ENCODE measurements around the gene CBX8. TPM values are rescaled to one million over a fixed set of nuclear protein-coding genes. Genes with fewer than 3 reads are reported as not detected.

The CBX8 gene
- total and polyA plus RNA-seq, 12 donors, result 2.2 to 9.3 (median 5.4) TPM

GRCh38 chr17:79835470-79835899 lies 38.6 kb upstream of the CBX8 start:
- no peak overlapping the region for H3K27ac ChIP-seq
- peaks cover 0 to 34% (median 21%) of the 10 kb centered on the region in 9 donors for H3K36me3 ChIP-seq
- intact Hi-C loops (cut with DNase I), result loop anchor here in 4 of 10 donors (5.0 to 10.0 kb wide), 4 partner anchors 33 to 157 kb away; partner anchors contain the start of gene CBX8 (in 1 of the 4)
- no peaks in the 10 kb centered on the region for H3K9me3 ChIP-seq
- peaks cover 32 to 71% (median 58%) of the 10 kb centered on the region in 9 donors for H3K4me1 ChIP-seq
- TF ChIP-seq, protein P1, sequence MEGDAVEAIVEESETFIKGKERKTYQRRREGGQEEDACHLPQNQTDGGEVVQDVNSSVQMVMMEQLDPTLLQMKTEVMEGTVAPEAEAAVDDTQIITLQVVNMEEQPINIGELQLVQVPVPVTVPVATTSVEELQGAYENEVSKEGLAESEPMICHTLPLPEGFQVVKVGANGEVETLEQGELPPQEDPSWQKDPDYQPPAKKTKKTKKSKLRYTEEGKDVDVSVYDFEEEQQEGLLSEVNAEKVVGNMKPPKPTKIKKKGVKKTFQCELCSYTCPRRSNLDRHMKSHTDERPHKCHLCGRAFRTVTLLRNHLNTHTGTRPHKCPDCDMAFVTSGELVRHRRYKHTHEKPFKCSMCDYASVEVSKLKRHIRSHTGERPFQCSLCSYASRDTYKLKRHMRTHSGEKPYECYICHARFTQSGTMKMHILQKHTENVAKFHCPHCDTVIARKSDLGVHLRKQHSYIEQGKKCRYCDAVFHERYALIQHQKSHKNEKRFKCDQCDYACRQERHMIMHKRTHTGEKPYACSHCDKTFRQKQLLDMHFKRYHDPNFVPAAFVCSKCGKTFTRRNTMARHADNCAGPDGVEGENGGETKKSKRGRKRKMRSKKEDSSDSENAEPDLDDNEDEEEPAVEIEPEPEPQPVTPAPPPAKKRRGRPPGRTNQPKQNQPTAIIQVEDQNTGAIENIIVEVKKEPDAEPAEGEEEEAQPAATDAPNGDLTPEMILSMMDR (IDR thresholded peaks at IDR 0.05), result no peak
- WGBS, 2 donors, result 83 to 88% methylated on average over 12 to 13 of the region's 13 CpGs
- no peak overlapping the region for H3K4me3 ChIP-seq
- no peak for DNase-seq
- H3K27me3 ChIP-seq, result peaks cover 0 to 10% (median 9%) of the 10 kb centered on the region in 7 donors
- ATAC-seq, result no peak

- Histone ChIP-seq H3K9me3 (no peaks in the 10 kb centered on the region), H3K27ac (no peak overlapping the region), H3K36me3 (peaks cover 0 to 34% (median 21%) of the 10 kb centered on the region in 9 donors), H3K27me3 (peaks cover 0 to 4% (median 2%) of the 10 kb centered on the region in 7 donors), H3K4me3 (no peak overlapping the region), H3K4me1 (peaks cover 27 to 70% (median 52%) of the 10 kb centered on the region in 9 donors)
- 83 to 91% methylated on average over 55 to 61 of the region's 61 CpGs for WGBS, 2 donors
- TF ChIP-seq, protein P1 (IDR thresholded peaks at IDR 0.05), result peak; percentile 12 to 69 (median 56)
- ATAC-seq (no peak), DNase-seq (peak; percentile 13 to 47)
- intact Hi-C loops (cut with DNase I), result loop anchor here in 4 of 10 donors (5.0 to 10.0 kb wide), 4 partner anchors 33 to 157 kb away; partner anchors contain the start of gene CBX8 (in 1 of the 4)
Observed at GRCh38 chr17:79834565-79835469, 37.9 kb upstream of the CBX8 start.

- ATAC-seq, result no peak
- intact Hi-C loops (cut with DNase I), result loop anchor here in 1 of 10 donors (10.0 kb wide), 1 partner anchor 89 kb away; no protein-coding TSS in a partner anchor
- peaks cover 24 to 75% (median 57%) of the 10 kb centered on the region in 9 donors for H3K4me1 ChIP-seq
Observed at GRCh38 chr17:79833744-79834564, 37.1 kb upstream of the CBX8 start.

More at GRCh38 chr17:79833744-79834564, 37.1 kb upstream of the CBX8 start:
- peaks cover 0 to 34% (median 21%) of the 10 kb centered on the region in 9 donors for H3K36me3 ChIP-seq
- no peaks in the 10 kb centered on the region for H3K27me3 ChIP-seq
- no peak for DNase-seq
- 78 to 87% methylated on average over 74 to 83 of the region's 83 CpGs for WGBS, 2 donors
- no peak overlapping the region for H3K4me3 ChIP-seq
- TF ChIP-seq, protein P1 (IDR thresholded peaks at IDR 0.05), result no peak
- no peaks in the 10 kb centered on the region for H3K9me3 ChIP-seq
- H3K27ac ChIP-seq, result no peak overlapping the region
